ENCODE measurements around the gene GRIN2C. TPM values are rescaled to one million over a fixed set of nuclear protein-coding genes. Genes with fewer than 3 reads are reported as not detected.

GRIN2C gene
- total RNA-seq, 1 donor from 2014 or later, result 0.29 TPM

DNA sequence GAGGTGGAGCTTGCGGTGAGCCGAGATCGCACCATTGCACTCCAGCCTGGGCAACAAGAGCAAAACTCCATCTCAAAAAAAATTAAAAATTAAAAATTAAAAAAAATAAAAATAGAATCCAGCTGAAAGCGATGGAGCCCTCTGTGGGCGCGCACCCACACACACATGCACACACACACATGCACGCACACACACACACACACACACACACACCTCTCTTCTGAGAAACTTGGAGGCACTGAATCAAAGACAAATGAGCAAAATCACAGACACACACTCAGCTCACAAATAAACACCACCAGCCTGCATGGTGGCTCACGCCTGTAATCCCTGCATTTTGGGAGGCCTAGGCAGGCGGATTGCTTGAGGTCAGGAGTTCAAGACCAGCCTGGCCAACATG lies 43.3 kb upstream of the GRIN2C start:
- Mint-ChIP-seq H3K9me3 (no peaks in the 10 kb centered on the region), H3K27me3 (ENCODE audit: low read depth) (peaks cover 8% of the 10 kb centered on the region), H3K4me3 (no peak overlapping the region), H3K27ac (no peak overlapping the region), H3K4me1 (peaks cover 9% of the 10 kb centered on the region), H3K36me3 (no peaks in the 10 kb centered on the region)
- no peak for DNase-seq (ENCODE audit: low spot score in 2 of 2, unreplicated experiment in 2 of 2)
- TF ChIP-seq, protein P1, sequence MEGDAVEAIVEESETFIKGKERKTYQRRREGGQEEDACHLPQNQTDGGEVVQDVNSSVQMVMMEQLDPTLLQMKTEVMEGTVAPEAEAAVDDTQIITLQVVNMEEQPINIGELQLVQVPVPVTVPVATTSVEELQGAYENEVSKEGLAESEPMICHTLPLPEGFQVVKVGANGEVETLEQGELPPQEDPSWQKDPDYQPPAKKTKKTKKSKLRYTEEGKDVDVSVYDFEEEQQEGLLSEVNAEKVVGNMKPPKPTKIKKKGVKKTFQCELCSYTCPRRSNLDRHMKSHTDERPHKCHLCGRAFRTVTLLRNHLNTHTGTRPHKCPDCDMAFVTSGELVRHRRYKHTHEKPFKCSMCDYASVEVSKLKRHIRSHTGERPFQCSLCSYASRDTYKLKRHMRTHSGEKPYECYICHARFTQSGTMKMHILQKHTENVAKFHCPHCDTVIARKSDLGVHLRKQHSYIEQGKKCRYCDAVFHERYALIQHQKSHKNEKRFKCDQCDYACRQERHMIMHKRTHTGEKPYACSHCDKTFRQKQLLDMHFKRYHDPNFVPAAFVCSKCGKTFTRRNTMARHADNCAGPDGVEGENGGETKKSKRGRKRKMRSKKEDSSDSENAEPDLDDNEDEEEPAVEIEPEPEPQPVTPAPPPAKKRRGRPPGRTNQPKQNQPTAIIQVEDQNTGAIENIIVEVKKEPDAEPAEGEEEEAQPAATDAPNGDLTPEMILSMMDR (IDR thresholded peaks at IDR 0.05; ENCODE audit: unreplicated experiment), result no peak

DNA sequence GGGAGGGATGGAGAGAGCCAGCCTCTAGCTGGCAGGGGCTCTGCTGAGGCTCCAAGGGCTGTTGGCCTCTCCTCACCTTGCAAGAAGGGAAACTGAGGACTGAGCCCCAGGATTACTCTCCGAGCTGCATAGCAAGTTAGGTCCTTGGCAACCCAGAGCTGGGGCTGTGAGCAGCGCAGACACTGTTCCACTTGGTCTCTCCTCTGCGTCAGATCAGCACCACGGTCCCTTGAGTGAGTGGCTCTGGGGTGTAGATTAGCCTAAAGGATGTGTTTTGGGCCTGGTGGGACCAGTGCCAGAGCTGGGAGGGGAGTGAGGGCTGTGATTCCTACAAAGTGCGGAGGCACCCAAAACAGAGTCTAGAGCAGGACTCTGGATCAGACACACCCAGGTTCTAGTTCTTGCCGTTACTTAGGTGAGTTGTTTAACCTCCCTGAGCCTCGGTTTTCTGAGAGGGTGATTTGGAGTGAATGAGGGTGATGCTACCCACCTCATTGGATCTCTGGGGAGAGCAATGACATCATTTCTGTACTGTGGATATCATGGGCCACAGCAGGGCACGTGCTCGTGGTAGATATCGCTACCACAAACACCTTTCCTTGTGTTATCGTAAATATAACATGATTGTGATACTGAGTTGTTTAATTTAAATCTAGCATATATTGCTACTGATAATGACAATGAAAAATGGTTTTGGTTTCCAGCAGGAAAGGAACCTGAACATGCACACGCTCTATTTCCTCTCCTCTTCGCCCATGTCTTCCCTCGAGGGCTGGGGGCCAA lies 41.9 kb upstream of the GRIN2C start:
- TF ChIP-seq, protein P1 (IDR thresholded peaks at IDR 0.05; ENCODE audit: unreplicated experiment), result no peak
- Mint-ChIP-seq H3K4me3 (no peak overlapping the region), H3K9me3 (no peaks in the 10 kb centered on the region), H3K4me1 (peaks cover 3% of the 10 kb centered on the region), H3K27me3 (ENCODE audit: low read depth) (peaks cover 17% of the 10 kb centered on the region), H3K36me3 (no peaks in the 10 kb centered on the region), H3K27ac (no peak overlapping the region)
- no peak for DNase-seq (ENCODE audit: low spot score in 2 of 2, unreplicated experiment in 2 of 2)

DNA sequence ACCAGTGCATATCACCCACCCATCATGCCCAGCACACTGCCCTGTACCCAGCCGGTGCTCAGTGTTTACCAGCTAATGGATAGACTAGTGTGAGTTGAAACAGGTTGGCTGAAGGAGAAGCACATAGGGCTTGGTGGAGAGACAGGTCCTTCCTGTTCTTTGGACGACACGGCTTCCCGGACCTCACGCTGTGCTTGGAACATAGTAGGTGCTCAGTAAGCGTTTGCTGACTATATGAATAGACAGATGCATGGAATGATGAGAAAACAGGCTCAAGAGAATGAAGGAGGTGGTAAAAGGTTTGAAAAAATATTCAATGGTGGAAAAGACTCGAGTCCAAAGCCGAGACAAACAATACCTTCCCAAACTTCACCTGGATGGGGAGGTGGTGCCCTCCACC lies 40.5 kb upstream of the GRIN2C start:
- Mint-ChIP-seq H3K36me3 (no peaks in the 10 kb centered on the region), H3K4me3 (no peak overlapping the region), H3K4me1 (no peaks in the 10 kb centered on the region), H3K27me3 (ENCODE audit: low read depth) (peaks cover 30% of the 10 kb centered on the region), H3K27ac (no peak overlapping the region), H3K9me3 (no peaks in the 10 kb centered on the region)
- TF ChIP-seq, protein P1 (IDR thresholded peaks at IDR 0.05; ENCODE audit: unreplicated experiment), result no peak
- no peak for DNase-seq (ENCODE audit: low spot score in 2 of 2, unreplicated experiment in 2 of 2)

DNA sequence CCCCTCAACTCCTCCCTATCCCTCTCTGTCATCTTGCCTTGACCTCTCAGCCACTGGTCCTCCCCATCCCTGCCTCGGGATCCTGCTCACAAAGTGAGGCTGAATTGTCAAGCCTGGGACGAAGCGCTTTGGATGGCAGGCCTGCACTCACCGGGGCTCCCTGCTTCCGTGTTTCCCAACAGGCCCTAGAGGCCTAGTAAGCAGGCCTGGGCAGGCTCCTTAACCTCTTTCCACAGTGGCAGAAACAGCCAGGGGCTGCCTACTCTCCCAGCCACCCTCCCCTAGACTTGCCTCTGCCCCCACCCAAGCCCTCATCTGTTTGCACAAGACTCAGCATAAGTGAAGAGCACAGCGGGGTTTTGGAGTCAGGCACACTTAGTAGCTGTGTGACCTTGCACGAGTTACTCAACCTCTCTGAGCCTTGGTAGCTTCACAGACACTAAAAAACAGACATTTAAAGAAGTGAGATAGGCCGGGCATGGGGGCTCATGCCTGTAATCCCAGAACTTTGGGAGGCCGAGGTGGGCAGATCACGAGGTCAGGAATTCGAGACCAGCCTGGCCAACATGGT lies 38.8 kb upstream of the GRIN2C start:
- Mint-ChIP-seq H3K36me3 (no peaks in the 10 kb centered on the region), H3K27me3 (ENCODE audit: low read depth) (peaks cover 45% of the 10 kb centered on the region), H3K27ac (no peak overlapping the region), H3K4me1 (peaks cover 3% of the 10 kb centered on the region), H3K4me3 (no peak overlapping the region), H3K9me3 (no peaks in the 10 kb centered on the region)
- TF ChIP-seq, protein P1 (IDR thresholded peaks at IDR 0.05; ENCODE audit: unreplicated experiment), result no peak
- DNase-seq (ENCODE audit: low spot score in 2 of 2, unreplicated experiment in 2 of 2), result no peak

DNA sequence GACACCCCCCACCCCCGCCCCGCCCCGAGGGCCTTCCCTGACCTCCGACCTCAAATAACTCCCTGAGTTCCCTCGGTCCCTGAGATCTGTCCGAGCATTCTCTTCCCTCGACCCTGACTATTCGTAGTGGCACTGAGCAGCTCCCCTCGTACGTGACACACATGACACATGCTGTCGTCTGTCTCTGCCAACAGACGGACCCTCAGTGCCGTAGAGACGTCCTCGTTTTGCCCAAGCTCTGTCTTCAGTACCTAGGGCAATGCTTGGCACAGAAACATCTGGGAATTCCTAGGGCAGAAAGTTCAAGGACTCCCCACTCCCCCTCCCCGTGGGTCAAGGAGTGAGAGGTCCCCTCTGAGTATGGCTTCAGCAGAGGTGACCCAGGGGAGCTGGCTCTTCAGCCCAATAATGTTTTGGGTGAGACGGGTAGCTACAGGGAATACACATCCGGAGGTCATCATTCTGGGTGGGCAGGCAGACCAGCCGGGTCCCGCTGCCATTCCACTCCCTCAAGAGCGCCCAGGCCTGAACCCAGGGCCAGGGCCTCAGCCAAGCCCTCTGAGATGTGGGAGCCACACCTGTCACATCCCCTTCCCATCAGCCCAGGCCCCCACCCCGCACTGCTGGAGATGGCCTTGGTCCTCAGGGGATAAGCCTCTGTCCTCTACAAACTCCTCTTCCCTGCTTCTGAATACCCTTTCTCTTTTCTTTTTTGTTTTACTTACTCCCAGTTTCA lies 34.4 kb upstream of the GRIN2C start:
- TF ChIP-seq, protein P1 (IDR thresholded peaks at IDR 0.05; ENCODE audit: unreplicated experiment), result no peak
- no peak overlapping the region for H3K27ac Mint-ChIP-seq
- H3K36me3 Mint-ChIP-seq, result no peaks in the 10 kb centered on the region

More for the DNA sequence above, 34.4 kb upstream of the GRIN2C start:
- Mint-ChIP-seq H3K9me3 (no peaks in the 10 kb centered on the region), H3K4me3 (peak overlapping the region; percentile 68), H3K27me3 (ENCODE audit: low read depth) (peaks cover 66% of the 10 kb centered on the region), H3K4me1 (peaks cover 3% of the 10 kb centered on the region)
- no peak for DNase-seq (ENCODE audit: low spot score in 2 of 2, unreplicated experiment in 2 of 2)
